Measurements from ENCODE around the gene ARHGEF40.

DNA sequence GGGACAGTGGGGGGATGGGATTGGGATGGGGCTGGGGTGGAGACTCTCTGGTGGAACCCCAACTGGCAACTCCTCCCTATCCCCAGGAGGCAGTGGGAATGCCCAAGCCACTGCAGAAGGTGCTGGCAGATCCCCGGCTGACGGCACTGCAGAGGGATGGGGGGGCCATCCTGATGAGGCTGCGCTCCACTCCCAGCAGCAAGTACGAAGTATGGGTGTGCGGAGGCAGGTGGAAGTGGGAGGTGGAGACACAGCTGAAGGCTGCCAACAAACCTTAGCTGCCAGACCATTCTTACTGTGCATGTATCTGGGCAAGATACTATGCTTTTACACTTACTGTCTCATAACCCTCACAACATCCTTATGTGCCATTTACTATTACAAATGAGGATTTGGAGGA is 8.2 kb downstream of the ARHGEF40 start:
- TF ChIP-seq EZH2phosphoT487 (IDR thresholded peaks at IDR 0.05; ENCODE audit: low read depth) (no peak), CTCF (IDR thresholded peaks at IDR 0.05; ENCODE audit: low read depth, low read length) (no peak)
